GM12801 (cell line): Measurements from ENCODE around the gene CFAP70.

ENCODE experiments used
- TF ChIP-seq, protein P1 (sequence below): IDR thresholded peaks from one replicate; pipeline ENCODE4 v1.5.1; 2011; ENCODE audit warnings: control low read depth; ENCODE audit not compliant: insufficient read length; ENCODE audit errors: extremely low read depth

Gene CFAP70

DNA sequence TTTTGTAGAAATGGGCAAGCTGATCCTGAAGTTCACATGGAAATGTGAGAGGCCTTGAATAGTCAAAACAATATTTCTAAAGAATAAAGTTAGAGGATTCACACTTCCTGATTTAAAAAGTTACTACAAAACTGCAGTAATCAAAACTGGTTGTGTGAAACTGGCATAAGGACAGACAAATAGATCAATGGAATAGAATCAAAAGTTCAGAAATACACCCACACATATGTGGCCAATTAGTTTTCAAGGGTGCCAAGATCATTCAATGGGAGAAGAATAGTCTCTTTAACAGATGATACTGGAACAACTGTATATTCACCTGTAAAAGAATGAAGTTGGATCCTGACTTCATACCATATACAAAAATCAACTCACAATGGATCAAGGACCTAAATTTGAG, 139.3 kb downstream of the CFAP70 start:
- TF ChIP-seq, protein P1, sequence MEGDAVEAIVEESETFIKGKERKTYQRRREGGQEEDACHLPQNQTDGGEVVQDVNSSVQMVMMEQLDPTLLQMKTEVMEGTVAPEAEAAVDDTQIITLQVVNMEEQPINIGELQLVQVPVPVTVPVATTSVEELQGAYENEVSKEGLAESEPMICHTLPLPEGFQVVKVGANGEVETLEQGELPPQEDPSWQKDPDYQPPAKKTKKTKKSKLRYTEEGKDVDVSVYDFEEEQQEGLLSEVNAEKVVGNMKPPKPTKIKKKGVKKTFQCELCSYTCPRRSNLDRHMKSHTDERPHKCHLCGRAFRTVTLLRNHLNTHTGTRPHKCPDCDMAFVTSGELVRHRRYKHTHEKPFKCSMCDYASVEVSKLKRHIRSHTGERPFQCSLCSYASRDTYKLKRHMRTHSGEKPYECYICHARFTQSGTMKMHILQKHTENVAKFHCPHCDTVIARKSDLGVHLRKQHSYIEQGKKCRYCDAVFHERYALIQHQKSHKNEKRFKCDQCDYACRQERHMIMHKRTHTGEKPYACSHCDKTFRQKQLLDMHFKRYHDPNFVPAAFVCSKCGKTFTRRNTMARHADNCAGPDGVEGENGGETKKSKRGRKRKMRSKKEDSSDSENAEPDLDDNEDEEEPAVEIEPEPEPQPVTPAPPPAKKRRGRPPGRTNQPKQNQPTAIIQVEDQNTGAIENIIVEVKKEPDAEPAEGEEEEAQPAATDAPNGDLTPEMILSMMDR = no peak

DNA sequence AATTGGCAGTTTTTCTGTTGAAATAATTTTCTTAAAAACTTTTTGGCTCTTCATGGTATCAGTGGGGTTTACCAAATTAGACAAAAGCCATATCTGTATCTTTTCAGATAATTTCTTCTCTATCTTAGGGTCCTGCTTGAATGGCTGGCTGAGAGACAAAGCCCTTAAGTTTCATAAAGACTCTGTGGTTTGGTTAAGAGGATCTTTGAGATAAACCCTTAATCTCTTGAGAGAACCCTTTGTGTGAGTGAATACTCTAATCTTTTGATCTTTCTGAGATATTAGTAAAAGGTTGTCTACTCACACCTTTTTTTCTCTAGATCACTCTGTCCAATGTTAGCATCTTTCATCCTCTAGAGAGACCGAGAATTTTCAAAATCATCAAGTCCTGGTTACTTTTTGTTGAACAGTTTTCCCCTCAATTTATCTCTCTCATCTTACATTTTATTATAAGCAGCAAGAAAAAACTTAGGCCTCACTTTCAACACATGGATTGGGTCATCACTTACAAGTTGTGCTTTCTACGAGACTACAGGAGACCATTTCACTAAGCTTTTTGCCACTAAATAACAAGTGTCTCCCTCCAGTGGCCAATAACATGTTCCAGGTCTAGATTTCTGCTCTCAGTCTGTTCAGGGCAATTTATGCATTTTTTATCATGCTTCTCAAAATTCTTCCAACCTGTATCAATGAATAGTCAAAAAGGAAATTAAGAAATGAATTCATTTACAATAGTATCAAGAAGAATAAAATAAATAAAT, 140.1 kb downstream of the CFAP70 start:
- TF ChIP-seq, protein P1 = no peak

DNA sequence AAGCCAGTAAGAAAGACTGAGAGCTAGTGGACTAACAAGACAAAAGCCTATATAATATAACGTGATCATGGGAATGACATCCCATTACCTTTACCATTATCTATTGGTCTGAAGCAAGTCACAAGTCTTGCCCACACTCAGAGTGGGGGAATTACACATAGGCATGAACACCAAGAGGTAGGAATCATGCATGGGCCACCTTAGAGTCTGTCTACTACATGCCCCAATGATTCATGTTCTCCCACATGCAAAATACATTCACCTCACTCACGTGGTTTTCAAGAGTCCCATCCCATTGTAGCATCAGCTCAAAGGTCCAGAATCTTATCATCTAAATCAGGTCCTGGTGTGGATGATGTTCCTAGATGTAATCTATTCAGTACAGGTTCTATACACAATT, 141.0 kb downstream of the CFAP70 start:
- TF ChIP-seq, protein P1 = no peak

DNA sequence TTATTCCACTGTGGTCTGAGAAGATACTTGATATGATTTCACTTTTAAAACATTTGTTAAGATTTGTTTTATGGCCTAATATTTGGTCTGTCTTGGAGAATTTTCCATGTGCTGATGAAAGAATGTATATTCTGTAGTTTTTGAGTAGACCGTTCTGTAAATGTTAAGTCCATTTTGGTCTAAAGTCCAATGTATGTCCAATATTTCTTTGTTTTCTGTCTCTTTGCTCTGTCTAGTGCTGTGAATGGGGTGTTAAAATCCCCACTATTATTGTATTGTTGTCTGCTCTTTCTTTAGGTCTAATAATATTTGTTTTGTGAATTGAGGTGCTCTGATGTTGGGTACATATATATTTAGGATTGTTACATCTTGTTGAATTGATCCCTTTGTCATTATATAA, 142.9 kb downstream of the CFAP70 start:
- TF ChIP-seq, protein P1 = no peak

DNA sequence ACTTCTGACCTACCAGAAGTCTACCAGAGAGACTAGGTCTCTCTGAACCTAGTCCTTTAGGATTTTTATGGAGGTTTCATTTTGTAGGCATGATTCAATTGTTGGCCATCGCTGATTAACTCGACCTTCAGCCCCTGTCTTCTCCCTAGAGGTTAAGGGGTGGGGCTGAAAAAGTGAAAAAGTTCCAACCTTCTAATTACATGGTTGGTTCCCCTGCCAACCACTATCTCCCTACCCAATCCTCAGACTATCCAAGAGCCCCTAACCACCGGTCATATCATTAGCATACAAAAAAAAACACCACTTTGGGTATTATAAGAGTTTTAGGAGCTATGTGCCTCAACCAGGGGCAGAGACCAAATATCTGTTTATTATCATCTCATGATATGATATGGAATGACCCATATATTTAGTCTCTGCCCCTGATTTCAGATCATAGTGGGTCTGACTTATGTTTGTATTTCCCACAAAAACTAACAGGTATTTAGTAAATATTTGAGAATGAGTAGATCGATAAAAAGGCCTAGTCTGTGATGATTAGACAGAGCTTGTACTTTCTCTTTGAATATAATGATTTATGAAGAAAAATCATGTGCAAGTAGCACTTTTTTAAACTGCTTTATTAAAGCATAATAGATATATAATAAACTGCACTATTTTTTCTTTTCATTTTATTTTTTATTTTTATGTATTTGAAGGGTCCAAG, 147.4 kb downstream of the CFAP70 start:
- TF ChIP-seq, protein P1 = no peak

DNA sequence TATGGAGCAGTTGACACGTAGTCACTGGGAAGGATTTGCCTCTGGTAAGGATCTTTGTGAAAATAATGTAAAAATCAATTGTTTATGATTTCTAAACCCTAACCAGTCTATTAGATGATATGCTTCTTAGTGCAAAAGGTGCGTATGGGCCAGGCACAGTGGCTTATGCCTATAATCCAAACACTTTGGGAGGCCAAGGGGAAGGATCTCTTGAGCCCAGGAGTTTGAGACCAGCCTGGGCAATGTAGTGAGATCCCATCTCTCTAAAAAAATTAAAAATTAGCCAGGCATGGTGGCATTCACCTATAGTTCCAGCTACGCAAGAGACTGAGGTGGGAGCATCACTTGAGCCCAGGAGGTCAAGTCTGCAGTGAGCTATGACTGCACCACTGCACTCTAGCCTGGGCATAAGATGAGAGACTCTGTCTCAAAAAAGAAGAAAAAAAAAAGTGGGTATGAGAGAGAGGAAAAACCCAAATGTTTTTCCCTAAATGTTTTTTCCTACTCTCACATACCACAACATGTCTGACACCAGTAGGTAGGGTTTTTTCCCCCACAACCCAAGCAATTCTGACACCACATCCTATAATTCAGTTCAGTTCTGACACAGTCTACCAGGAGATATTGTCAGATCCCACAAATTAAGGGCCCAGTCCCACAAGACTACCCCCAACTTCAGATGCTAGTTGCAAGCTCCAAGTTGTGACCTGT, 148.1 kb downstream of the CFAP70 start:
- TF ChIP-seq, protein P1 = no peak

DNA sequence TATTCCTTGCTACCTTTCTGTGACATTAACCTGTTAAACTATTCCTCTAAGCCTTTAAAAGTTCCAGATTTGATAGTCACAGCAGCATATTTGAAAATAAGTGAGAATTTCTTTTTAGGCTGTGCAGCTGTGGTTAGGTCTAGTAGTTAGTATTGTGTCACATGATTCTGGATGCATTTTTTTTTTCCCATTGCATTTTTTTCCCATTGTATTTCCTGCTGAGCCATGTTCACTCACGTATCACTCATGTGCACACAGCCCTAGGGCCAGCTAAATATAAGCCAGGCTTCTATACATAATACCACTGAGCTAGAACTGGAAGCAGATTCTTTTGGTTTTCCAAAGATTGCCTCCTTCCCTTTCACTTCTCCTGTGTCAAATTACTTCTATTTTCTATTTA, 149.0 kb downstream of the CFAP70 start:
- TF ChIP-seq, protein P1 = no peak
